ENCODE results near the gene RD3L. TPM values are rescaled to one million over a fixed set of nuclear protein-coding genes. Genes with fewer than 3 reads are reported as not detected.

Gene RD3L
- total and polyA plus RNA-seq, 2 of the 4 experiments (the other 2 are of a cell fraction): not detected

DNA sequence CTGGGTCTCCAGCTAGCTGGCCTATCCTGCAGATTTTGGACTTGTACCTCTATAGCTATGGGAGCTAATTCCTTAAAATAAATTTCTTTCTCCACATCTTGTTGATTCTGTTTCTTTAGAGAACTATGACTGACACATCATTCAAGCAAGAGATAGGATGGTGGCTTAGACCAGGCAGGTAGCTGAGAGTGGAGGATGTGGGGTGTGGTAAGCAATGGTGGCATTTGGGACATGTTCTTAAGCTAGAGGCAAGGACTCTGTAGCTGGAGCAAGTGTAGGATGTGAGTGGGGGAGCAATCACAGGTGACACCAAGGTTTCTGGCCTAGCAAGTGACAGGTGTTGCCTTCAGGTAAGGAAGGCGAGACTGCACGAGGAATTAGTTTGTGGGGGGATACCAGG is 7.2 kb downstream of the RD3L start:
- Histone ChIP-seq H3K56ac (ENCODE audit: extremely low read depth, insufficient read depth, low read length) (no peak overlapping the region), H2BK15ac (ENCODE audit: low read depth, low read length) (no peak overlapping the region), H3K4me1 (ENCODE audit: control insufficient read depth, insufficient read depth, low read length) (no peaks in the 10 kb centered on the region), H3K79me1 (ENCODE audit: low read depth in 1 of 2, low read length in 2 of 2) (no peaks in the 10 kb centered on the region), H4K91ac (ENCODE audit: insufficient read depth, low read depth, low read length) (no peak overlapping the region), H3K4me2 (ENCODE audit: low read depth, low read length) (no peak overlapping the region), H3K36me3 (ENCODE audit: control insufficient read depth, insufficient read depth, low read length) (no peaks in the 10 kb centered on the region), H3K23ac (ENCODE audit: low read depth, low read length) (no peak overlapping the region), H4K20me1 (ENCODE audit: insufficient read depth, low read length) (no peaks in the 10 kb centered on the region), H2AFZ (replicated peaks; ENCODE audit: low read length, poor library complexity) (no peak overlapping the region), H2BK20ac (ENCODE audit: low read depth, low read length) (no peak overlapping the region), H2BK5ac (ENCODE audit: low read depth, low read length, poor library complexity, severe bottlenecking) (no peak overlapping the region), H3K9ac (ENCODE audit: low read depth, low read length) (no peak overlapping the region), H3K14ac (replicated peaks; ENCODE audit: low read depth, low read length) (no peak overlapping the region), H4K8ac (ENCODE audit: low read depth in 2 of 2, low read length in 2 of 2) (no peak overlapping the region), H3K9me1 (ENCODE audit: insufficient read depth, low read length) (no peaks in the 10 kb centered on the region), H3K4ac (ENCODE audit: low read depth, low read length) (no peak overlapping the region), H2BK120ac (ENCODE audit: low read depth, low read length) (no peak overlapping the region), H4K5ac (ENCODE audit: low read depth, low read length) (no peak overlapping the region), H3K4me3 (ENCODE audit: insufficient read depth, low read depth, low read length) (no peak overlapping the region), H2AK9ac (replicated peaks; ENCODE audit: low read depth, low read length, poor library complexity) (no peak overlapping the region), H3K9me3 (ENCODE audit: control insufficient read depth, insufficient read depth, low read length) (no peaks in the 10 kb centered on the region), H3K18ac (ENCODE audit: low read depth, low read length) (no peak overlapping the region), H3K27ac (ENCODE audit: insufficient read depth, low read length) (no peak overlapping the region), H3K27me3 (ENCODE audit: control insufficient read depth, insufficient read depth, low read length) (peaks cover 12% of the 10 kb centered on the region), H2AK5ac (ENCODE audit: low read depth, low read length) (no peak overlapping the region)
- ChIA-PET CTCF (no interaction called here), POLR2A (ENCODE audit: unreplicated experiment) (no interaction called here)
- TF ChIP-seq CEBPB (IDR thresholded peaks at IDR 0.05; ENCODE audit: low read depth, low read length): no peak
- TF ChIP-seq MAFK (IDR thresholded peaks at IDR 0.05; ENCODE audit: low read depth, low read length): no peak
- dilution Hi-C loops (cut with HindIII; ENCODE audit: low sequenced_read_pairs, unreplicated experiment) (no loop called here), in situ Hi-C loops (cut with MboI; ENCODE audit: low sequenced_read_pairs) (no loop called here), intact Hi-C loops (cut with micrococcal nuclease) (no loop called here)
- DNase-seq: no peak
- no TSS peak for BruUV-seq (replicated peaks)
- ATAC-seq (ENCODE audit: low read depth): no peak
- no CpG with 5 or more reads among the region's 2 CpGs for WGBS, 2 experiments (ENCODE audit: extremely low coverage in 2 of 2, insufficient read length in 1 of 2)
